DMS79 (cell line): ENCODE measurements around the gene ANAPC2.
A peak's percentile ranks its signal among the peaks of the same experiment; 100 is the strongest.

Experiments used
- DNase-seq: peaks from one replicate; lab custom pipeline; 2025; lab: John Stamatoyannopoulos, UW

The ANAPC2 gene

GRCh38 chr9:137173796-137174664 is 14.3 kb downstream of the ANAPC2 start:
- DNase-seq, result no peak

DNA sequence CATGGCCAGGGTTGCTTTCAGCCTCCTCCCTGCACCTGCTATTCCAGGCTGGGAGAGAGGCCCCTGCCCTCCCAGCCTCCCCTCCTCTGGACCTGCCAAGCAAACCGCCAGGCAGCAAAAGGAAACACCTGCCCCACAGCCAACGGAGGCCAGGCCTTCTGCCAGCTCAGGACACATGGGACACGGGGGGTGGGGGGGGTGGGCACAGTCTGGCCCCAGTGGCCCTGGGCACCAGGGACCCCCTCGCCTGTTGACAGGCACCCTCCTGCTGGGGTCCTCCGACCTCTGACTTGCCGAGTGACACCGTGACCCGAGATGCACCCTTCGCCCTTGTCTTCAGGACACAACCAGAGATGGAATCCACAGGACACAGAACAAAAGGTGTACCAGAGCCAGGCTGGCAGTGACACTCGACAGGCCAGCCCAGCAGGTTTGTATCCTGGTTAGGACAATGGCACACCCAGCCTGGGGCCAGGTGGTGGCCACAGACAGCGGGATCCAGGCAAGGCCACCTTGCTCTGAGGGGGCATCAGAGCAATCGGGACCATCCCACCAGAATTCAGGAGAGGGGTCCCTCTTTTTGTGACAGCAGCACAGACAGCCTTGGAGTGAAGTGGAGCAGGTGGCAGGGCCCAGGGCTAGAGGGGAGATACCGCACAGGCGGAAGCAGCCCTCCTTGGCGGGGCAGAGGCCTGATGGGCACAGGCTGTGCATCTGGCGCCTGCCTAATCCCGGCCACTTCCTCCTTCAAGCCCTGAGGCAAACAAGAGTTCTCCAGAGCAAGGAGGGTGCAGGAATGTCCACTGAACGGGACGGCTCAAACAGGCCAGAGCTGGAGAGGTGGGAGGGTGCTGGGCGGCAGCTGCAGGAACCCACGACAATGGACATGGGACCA is 15.2 kb downstream of the ANAPC2 start:
- DNase-seq, result no peak

GRCh38 chr9:137171149-137171900 is 17.0 kb downstream of the ANAPC2 start:
- DNase-seq, result no peak

DNA sequence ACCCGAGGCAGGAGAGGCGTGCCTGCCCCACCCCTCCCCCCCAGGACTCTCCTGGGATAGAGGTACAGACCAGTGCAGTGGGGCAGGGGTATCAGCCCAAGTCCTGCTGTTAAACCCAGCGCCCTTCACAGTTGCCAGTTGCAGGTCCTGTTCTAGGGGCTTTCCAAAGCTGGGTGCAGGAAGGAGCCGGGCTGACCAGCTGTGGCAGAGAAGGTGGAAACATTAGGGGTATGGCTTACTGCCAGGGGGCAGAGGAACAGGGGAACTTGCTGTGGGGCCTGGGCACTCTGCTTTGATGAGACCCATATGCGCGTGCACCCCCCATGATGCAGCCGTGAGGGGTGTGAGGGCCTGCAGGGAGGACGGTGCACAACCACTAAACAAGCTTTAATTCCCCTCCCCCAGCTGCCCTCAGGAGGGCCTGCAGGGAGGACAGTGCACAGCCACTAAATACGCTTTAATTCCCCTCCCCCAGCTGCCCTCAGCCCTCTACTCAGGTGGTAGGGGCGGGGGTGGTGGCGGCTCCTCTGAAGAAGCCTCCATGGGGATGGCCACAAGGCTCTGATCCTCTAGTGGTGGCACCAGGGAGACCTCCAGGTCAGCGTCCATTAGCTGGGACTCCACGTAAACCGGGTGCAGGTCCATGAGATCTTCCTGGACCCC is 17.7 kb downstream of the ANAPC2 start:
- no peak for DNase-seq

DNA sequence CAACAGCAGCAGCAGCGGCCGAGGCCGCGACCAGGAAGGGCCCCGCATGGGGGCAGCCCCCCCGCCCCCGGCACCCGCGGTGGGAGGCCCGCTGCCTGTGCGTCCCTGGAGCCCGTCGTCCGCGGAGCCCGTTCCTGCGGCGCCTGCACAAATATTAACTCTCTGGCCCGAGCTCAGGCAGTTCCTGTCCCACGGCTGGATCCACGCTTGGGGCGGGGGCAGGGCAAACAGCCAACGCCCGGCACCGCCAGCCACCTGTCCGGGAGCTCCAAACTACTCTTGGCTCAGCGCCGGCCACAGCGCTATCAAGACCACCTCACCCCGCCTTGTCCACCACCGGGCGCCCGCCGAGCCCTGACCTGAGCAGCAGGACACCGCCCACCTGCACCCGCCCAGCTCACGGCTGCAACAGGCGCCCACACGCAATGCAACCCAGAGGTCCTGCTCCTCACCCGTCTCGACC is 18.4 kb downstream of the ANAPC2 start, which contains the start of gene LRRC26:
LRRC26 (minus strand) TSS at position 156 of the 463 bp plus-strand sequence; CDS start at position 48, 108 bp downstream.
- DNase-seq, result no peak

GRCh38 chr9:137168904-137169856 is 19.2 kb downstream of the ANAPC2 start:
- peak; percentile 77 for DNase-seq

DNA sequence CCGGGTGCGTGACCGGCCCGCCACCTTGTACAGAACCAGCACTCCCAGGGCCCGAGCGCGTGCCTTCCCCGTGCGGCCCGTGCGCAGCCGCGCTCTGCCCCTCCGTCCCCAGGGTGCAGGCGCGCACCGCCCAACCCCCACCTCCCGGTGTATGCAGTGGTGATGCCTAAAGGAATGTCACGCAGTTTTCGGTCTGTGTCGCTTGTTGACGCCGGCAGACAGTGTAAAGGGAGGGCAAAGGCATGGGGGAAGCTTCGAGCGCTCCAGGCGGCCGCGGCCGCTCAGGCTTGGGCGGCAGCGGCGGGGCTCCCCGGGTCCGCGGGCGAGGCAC is 19.8 kb downstream of the ANAPC2 start:
- DNase-seq, result no peak

DNA sequence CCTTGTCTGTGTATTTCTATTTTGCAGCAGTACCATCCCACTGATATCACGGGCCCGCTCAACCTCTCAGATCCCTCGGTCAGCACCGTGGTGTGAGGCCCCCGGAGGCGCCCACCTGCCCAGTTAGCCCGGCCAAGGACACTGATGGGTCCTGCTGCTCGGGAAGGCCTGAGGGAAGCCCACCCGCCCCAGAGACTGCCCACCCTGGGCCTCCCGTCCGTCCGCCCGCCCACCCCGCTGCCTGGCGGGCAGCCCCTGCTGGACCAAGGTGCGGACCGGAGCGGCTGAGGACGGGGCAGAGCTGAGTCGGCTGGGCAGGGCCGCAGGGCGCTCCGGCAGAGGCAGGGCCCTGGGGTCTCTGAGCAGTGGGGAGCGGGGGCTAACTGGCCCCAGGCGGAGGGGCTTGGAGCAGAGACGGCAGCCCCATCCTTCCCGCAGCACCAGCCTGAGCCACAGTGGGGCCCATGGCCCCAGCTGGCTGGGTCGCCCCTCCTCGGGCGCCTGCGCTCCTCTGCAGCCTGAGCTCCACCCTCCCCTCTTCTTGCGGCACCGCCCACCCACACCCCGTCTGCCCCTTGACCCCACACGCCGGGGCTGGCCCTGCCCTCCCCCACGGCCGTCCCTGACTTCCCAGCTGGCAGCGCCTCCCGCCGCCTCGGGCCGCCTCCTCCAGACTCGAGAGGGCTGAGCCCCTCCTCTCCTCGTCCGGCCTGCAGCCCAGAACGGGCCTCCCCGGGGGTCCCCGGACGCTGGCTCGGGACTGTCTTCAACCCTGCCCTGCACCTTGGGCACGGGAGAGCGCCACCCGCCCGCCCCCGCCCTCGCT is 20.4 kb downstream of the ANAPC2 start:
- DNase-seq, result peak; percentile 48

DNA sequence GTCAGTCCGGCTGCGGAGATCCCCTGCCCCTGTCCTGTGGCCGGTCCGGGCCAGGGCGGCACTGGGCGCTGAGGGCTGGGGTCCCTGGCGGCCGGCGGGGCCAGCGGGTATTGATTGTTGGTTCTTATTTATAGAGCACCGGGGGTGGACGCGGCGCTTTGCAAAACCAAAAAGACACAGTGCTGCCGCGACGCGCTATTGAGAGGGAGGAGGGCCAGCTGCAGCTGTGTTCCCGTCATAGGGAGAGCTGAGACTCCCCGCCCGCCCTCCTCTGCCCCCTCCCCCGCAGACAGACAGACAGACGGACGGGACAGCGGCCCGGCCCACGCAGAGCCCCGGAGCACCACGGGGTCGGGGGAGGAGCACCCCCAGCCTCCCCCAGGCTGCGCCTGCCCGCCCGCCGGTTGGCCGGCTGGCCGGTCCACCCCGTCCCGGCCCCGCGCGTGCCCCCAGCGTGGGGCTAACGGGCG is 21.0 kb downstream of the ANAPC2 start:
- no peak for DNase-seq

DNA sequence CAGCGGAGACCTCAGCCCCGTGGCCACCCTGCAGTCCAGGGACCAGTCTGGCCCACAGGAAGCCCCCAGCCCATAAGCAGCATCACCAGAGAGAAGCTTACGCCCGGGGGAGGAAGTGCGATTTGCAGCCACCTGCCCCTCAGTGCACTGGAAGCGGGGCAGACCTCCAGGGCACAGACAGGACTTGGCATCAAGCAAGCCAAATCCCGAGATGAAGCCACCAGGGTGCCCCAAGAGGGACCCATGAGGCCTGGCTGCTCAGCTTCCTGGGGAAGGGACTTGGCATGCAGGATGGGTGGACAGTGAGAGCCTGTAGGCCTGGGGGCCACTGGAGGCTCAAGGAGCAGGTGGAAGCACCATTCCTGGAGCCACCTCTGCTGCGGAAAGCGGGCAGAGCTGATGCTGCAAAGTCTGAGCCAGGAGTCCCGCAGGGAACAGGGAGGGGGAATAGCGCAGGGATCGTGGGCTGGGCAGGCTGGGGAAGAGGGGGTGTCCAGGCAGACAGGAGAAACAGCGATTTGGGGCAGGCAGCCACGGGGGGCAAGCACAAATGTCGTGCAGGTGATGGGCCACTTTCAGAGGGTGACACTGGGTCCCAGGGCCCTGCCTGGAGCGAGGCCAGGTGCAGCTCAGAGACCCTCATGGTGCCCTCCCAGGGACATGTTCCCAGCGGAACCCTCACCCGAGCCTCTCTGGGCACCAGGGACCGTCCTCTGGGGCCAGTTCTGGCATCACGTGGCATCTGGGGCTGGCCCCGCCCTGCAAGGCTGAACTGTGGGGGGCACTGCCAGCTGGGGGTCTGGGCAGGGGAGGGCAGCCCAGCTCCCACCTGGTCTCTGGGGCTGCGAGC is 21.8 kb downstream of the ANAPC2 start:
- no peak for DNase-seq

DNA sequence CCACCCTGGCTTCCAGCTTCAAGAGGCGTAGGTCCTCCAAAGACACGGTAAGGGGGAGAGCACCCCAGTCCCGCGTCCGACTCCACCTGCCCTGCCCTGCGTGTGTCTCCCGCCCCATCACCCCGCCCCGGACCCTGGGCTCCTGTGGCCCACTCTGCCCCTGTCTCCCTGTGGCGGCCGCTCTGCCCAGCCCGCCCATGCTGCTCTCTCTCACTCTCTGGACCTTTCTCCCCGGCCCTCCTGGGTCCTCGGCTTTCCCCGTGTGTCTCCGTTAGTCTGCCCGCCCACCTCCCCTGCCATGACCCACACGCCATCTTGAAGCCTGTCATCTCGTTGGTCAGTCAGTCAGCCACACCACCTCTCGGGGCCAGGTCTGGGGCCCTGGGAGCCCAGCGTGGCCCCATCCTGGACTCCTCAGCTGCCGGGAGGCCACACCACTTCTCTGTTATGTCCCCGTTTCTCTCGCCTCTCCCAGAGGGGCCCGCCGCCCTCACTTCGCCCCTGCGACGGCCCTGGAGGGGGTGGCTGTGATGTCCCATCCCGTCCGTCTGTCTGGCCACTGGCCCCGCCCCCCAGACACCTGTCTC is 23.0 kb downstream of the ANAPC2 start:
- DNase-seq, result no peak

DNA sequence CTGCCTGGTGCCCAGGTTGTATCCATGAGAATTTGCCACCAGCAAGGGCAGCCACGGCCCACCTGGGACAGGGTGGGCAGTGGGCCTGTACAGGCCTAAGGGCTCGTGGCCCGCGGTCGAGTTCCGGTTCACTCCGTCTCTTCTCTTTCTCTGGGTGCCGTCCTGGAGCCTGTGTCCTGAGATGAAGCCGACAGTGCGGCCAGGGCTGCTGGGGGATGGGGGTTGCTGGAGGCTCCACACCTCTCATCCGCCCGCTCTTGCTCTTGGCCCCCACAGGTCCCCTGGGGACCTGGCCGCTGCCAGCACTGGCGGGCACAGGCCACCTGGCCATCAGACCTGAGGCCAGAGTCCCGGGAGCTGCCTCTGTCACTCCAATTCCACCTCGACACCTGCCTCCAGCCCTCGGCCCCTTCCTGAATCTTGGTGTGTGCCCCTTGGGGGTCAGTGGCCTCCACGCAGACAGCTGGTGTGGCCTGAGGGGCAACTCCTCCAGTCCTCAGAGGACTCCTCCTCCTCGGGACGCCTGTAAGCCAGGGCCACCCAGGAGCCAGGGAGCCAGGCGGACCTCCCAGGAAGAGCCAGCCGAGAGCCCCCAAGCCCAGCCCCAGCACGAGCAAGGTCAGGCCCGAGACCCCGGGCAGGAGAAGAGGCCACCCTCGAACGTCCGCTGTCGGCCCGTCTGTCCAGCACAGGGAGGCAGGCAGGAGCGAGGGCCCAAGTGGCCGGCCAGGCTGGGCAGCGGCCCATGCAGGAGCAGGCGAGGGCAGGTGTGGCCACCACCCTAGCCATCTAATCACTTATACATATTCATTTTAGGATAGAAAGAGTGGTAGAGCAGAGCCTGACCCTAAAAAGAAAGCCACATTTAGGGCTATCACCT is 23.8 kb downstream of the ANAPC2 start:
- no peak for DNase-seq

DNA sequence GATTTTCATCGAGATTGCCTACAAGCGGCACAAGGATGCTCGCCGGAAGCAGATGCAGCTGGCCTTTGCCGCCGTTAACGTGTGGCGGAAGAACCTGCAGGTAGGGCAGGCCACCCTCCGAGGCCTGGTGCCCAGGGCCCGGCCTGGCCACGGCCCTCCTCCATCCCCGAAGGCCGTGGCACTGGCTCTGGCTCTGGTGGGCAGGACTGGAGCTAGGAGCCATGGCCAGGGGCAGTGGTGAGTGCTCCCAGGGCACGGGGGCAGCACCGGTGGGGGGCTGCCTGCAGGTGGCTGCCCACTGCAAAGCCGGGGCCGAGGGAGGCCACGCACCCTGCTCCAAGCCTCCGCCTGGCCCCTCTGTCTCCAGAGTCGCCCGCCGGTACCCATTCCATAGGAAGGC is 24.6 kb downstream of the ANAPC2 start:
- no peak for DNase-seq

GRCh38 chr9:137163365-137163715 is 25.0 kb downstream of the ANAPC2 start:
- no peak for DNase-seq

GRCh38 chr9:137162505-137163364 is 25.6 kb downstream of the ANAPC2 start:
- no peak for DNase-seq
